SK-N-SH (cell line): ENCODE results near the gene SIGLEC8. TPM values are rescaled to one million over a fixed set of nuclear protein-coding genes. Genes with fewer than 3 reads are reported as not detected.

Experiments used
- CTCF ChIA-PET: fragments of 300-600, 350-600 bp; formaldehyde crosslinking; extraction: SDS; loops from one replicate; lab custom pipeline; 2021; lab: Yijun Ruan, JAX
- POLR2A ChIA-PET: fragments of 350-600 bp; sonication (Branson Sonifier 250); formaldehyde crosslinking; extraction: SDS; loops from one replicate; lab custom pipeline; 2020; ENCODE audit warnings: antibody characterized with exemption, inconsistent platforms; lab: Yijun Ruan, JAX
- DNase-seq: peaks from one replicate; pipeline ENCODE4 v3.0.0; 2012
- H2AFZ ChIP-seq: fragments of 200-600 bp; sonication (generic); 2 replicates; pipeline ENCODE4 v1.8.1; 2016; ENCODE audit warnings: antibody characterized with exemption, mild to moderate bottlenecking, low read depth
- H3F3A ChIP-seq: fragments of 200-600 bp; sonication (generic); replicated peaks from 2 replicates; pipeline ENCODE3; 2016; ENCODE audit warnings: antibody characterized with exemption, mild to moderate bottlenecking; ENCODE audit not compliant: insufficient read depth
- H3K27ac ChIP-seq, 2 experiments: fragments of 200-500 bp in 1 of 2; fragments of 200-600 bp in 1 of 2; sonication (Bioruptor generic) in 1 of 2; sonication (generic), shearing (Covaris generic) in 1 of 2; 2 replicates each; pipeline versions ENCODE4 v1.5.1 to v1.6.1; 2014 to 2016; ENCODE audit warnings: low read depth in 2 of 2, inconsistent platforms in 1 of 2, low read length in 1 of 2, mild to moderate bottlenecking in 1 of 2, mixed read lengths in 1 of 2
- H3K27me3 ChIP-seq: fragments of 200-600 bp; sonication (generic), shearing (Covaris generic); 2 replicates; pipeline ENCODE4 v1.6.1; 2016; ENCODE audit warnings: mixed run types; ENCODE audit not compliant: insufficient read depth
- H3K36me3 ChIP-seq, 2 experiments: fragments of 200-500 bp in 1 of 2; fragments of 200-600 bp in 1 of 2; sonication (Bioruptor generic) in 1 of 2; sonication (generic) in 1 of 2; replicated peaks in 1 of 2; 2 replicates each; pipeline versions ENCODE3 to v1.5.1; 2014 to 2016; ENCODE audit warnings: low read length in 1 of 2, mild to moderate bottlenecking in 1 of 2; ENCODE audit not compliant: insufficient read depth in 2 of 2, control insufficient read depth in 1 of 2
- H3K4me1 ChIP-seq, 2 experiments: fragments of 200-500 bp in 1 of 2; fragments of 200-600 bp in 1 of 2; sonication (Bioruptor generic) in 1 of 2; sonication (generic), shearing (Covaris generic) in 1 of 2; 2 replicates each; pipeline versions ENCODE4 v1.5.1 to v1.6.1; 2014 to 2016; ENCODE audit warnings: low read depth in 1 of 2, low read length in 1 of 2, mixed run types in 1 of 2; ENCODE audit not compliant: insufficient read depth in 2 of 2, control insufficient read depth in 1 of 2
- H3K4me2 ChIP-seq: fragments of 200-600 bp; sonication (generic), shearing (Covaris generic); 2 replicates; pipeline ENCODE4 v1.6.1; 2017; ENCODE audit warnings: mixed run types
- H3K4me3 ChIP-seq, 2 experiments: fragments of 200-500 bp in 1 of 2; fragments of 200-600 bp in 1 of 2; sonication (Bioruptor generic) in 1 of 2; sonication (generic), shearing (Covaris generic) in 1 of 2; 2 replicates each; pipeline versions ENCODE4 v1.5.1 to v1.8.1; 2014 to 2016; ENCODE audit warnings: low read depth in 2 of 2, inconsistent platforms in 1 of 2, low read length in 1 of 2, mild to moderate bottlenecking in 1 of 2, mixed read lengths in 1 of 2, moderate library complexity in 1 of 2
- H3K79me2 ChIP-seq: fragments of 200-600 bp; sonication (generic); 2 replicates; pipeline ENCODE4 v1.8.1; 2017; ENCODE audit warnings: mild to moderate bottlenecking; ENCODE audit not compliant: insufficient read depth
- H3K9ac ChIP-seq: fragments of 200-600 bp; sonication (generic); 2 replicates; pipeline ENCODE4 v1.6.1; 2017; ENCODE audit warnings: mixed run types
- H3K9me2 ChIP-seq: fragments of 200-600 bp; sonication (generic); 2 replicates; pipeline ENCODE4 v1.6.1; 2017; ENCODE audit warnings: mixed run types
- H3K9me3 ChIP-seq: fragments of 200-600 bp; sonication (generic); 2 replicates; pipeline ENCODE4 v1.6.1; 2017; ENCODE audit warnings: mixed run types, mild to moderate bottlenecking, moderate library complexity
- H4K20me1 ChIP-seq: fragments of 200-600 bp; sonication (generic); 2 replicates; pipeline ENCODE4 v1.6.1; 2017; ENCODE audit warnings: mild to moderate bottlenecking, mixed run types; ENCODE audit not compliant: insufficient read depth
- ELF1 ChIP-seq: IDR thresholded peaks from 2 replicates; pipeline ENCODE4 v1.4.0; 2012
- EP300 ChIP-seq, 2 experiments: IDR thresholded peaks; 2 replicates each; pipeline versions ENCODE4 v1.4.0 to v1.6.1; 2012; ENCODE audit warnings: borderline replicate concordance in 1 of 2, low read depth in 1 of 2, low read length in 1 of 2
- EZH2phosphoT487 ChIP-seq: fragments of 200-600 bp; sonication (generic); IDR thresholded peaks from 2 replicates; pipeline ENCODE4 v1.6.1; 2017; ENCODE audit warnings: low read depth, mixed run types, mild to moderate bottlenecking, antibody characterized with exemption, moderate library complexity, borderline replicate concordance
- FOSL2 ChIP-seq: IDR thresholded peaks from 2 replicates; pipeline ENCODE4 v1.4.0; 2012; ENCODE audit warnings: low read depth, mild to moderate bottlenecking, moderate library complexity, borderline replicate concordance
- FOXJ3 ChIP-seq: sonication (generic); formaldehyde crosslinking; IDR thresholded peaks from 2 replicates; pipeline ENCODE4 v1.5.1; 2020; ENCODE audit warnings: mild to moderate bottlenecking, missing genetic modification reagents
- FOXM1 ChIP-seq: IDR thresholded peaks from 2 replicates; pipeline ENCODE4 v1.4.0; 2012; ENCODE audit warnings: low read depth, mild to moderate bottlenecking
- GATA2 ChIP-seq: sonication (generic); formaldehyde crosslinking; IDR thresholded peaks from 2 replicates; pipeline ENCODE4 v1.5.0; 2020; ENCODE audit warnings: mild to moderate bottlenecking, missing genetic modification reagents
- MEF2A ChIP-seq: IDR thresholded peaks from 2 replicates; pipeline ENCODE4 v1.4.0; 2012; ENCODE audit warnings: low read depth, borderline replicate concordance
- MXI1 ChIP-seq: IDR thresholded peaks from 2 replicates; pipeline ENCODE4 v1.6.1; 2012; ENCODE audit warnings: mild to moderate bottlenecking, low read depth, low read length, improper control_type of control experiment
- NFIC ChIP-seq: IDR thresholded peaks from 2 replicates; pipeline ENCODE4 v1.4.0; 2012; ENCODE audit warnings: borderline replicate concordance
- POLR2AphosphoS5 ChIP-seq: IDR thresholded peaks from 2 replicates; pipeline ENCODE4 v1.6.1; 2012; ENCODE audit warnings: low read depth, low read length
- RAD21 ChIP-seq: IDR thresholded peaks from 2 replicates; pipeline ENCODE4 v1.6.1; 2012; ENCODE audit warnings: mild to moderate bottlenecking, low read length
- RCOR1 ChIP-seq: fragments of 150-350 bp; IDR thresholded peaks from 2 replicates; pipeline ENCODE4 v1.6.1; 2017; ENCODE audit warnings: antibody characterized with exemption, low read length
- RXRA ChIP-seq: IDR thresholded peaks from 2 replicates; pipeline ENCODE4 v1.4.0; 2012; ENCODE audit warnings: low read depth, mild to moderate bottlenecking, borderline replicate concordance
- SIN3A ChIP-seq: IDR thresholded peaks from 2 replicates; pipeline ENCODE4 v1.6.1; 2012; ENCODE audit warnings: low read depth, mild to moderate bottlenecking, low read length, moderate library complexity, borderline replicate concordance
- TCF12 ChIP-seq: IDR thresholded peaks from 2 replicates; pipeline ENCODE4 v1.4.0; 2012
- WGBS: methylation state at CpG from one replicate; pipeline ENCODE4 v1.1.6; 2017; ENCODE audit warnings: low lambda C conversion rate; 5-methylcytosine and 5-hydroxymethylcytosine counted together
- polyA plus RNA-seq, 3 experiments: library from polyadenylated mRNA; depleted of rRNA; stranded (reverse); fragments of >200 nt; gene quantifications; 2 replicates each; pipeline ENCODE4 v1.2.3, GENCODE V29; 2012
- TF ChIP-seq, protein P1 (sequence below): IDR thresholded peaks from 2 replicates; pipeline ENCODE4; 2012
- TF ChIP-seq, protein P2 (sequence below): fragments of 150-350 bp; IDR thresholded peaks from 2 replicates; pipeline ENCODE4 v1.6.1; 2016; ENCODE audit warnings: mild to moderate bottlenecking, low read depth, low read length
- TF ChIP-seq, protein P3 (sequence below): IDR thresholded peaks from 2 replicates; pipeline ENCODE4 v1.4.0; 2012; ENCODE audit warnings: low read depth, borderline replicate concordance
- TF ChIP-seq, protein P4 (sequence below): fragments of 150-350 bp; IDR thresholded peaks from 2 replicates; pipeline ENCODE4 v1.6.1; 2017; ENCODE audit warnings: antibody characterized with exemption, low read length, low read depth, borderline replicate concordance

SIGLEC8 gene
- polyA plus RNA-seq, 1 of the 3 experiments (the other 2 are of a cell fraction), result not detected

DNA sequence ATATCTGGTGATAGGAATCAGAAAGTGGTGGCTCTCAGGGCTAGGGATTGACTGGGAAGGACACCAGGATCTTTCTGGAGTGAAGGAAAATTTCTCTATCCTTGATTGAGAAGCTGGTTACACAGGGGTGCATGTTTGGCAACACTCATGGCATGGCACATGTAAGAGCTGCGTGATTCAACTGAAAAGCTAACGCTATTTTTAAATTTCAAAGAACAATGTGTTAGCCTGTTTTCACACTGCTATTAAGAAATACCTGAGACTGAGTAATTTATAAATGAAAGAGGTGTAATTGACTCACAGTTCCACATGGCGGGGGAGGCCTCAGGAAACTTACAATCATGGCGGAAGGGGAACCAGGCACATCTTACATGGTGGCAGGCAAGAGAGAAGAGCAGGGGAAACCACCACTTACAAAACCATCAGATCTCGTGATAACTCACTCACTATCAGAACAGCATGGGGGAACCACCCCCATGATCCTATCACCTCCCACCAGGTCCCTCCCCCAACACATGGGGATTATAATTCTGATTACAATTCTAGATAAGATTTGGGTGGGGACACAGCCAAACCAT is 7.4 kb downstream of the SIGLEC8 start:
- no peaks in the 10 kb centered on the region for H3K9me3 ChIP-seq
- POLR2A ChIA-PET, result no interaction called here
- WGBS, result 1% methylated on average over 5 of the region's 5 CpGs

More for the DNA sequence above, 7.4 kb downstream of the SIGLEC8 start:
- CTCF ChIA-PET, result no interaction called here
- Histone ChIP-seq H3K9ac (no peak overlapping the region), H3F3A (no peaks in the 10 kb centered on the region), H3K79me2 (no peaks in the 10 kb centered on the region), H3K27ac (no peak overlapping the region), H3K36me3 (no peaks in the 10 kb centered on the region), H3K4me3 (no peak overlapping the region), H4K20me1 (no peaks in the 10 kb centered on the region), H3K4me2 (no peak overlapping the region), H2AFZ (no peak overlapping the region), H3K4me1 (no peaks in the 10 kb centered on the region), H3K27me3 (peaks cover 70% of the 10 kb centered on the region; the same call in 1 of the 2 replicates), H3K9me2 (no peaks in the 10 kb centered on the region)
- no peak for DNase-seq
- TF ChIP-seq FOXM1, result no peak
- TF ChIP-seq, protein P1, sequence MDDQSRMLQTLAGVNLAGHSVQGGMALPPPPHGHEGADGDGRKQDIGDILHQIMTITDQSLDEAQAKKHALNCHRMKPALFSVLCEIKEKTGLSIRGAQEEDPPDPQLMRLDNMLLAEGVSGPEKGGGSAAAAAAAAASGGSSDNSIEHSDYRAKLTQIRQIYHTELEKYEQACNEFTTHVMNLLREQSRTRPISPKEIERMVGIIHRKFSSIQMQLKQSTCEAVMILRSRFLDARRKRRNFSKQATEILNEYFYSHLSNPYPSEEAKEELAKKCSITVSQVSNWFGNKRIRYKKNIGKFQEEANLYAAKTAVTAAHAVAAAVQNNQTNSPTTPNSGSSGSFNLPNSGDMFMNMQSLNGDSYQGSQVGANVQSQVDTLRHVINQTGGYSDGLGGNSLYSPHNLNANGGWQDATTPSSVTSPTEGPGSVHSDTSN, result no peak
- no peak for TF ChIP-seq MEF2A
- TF ChIP-seq, protein P2, sequence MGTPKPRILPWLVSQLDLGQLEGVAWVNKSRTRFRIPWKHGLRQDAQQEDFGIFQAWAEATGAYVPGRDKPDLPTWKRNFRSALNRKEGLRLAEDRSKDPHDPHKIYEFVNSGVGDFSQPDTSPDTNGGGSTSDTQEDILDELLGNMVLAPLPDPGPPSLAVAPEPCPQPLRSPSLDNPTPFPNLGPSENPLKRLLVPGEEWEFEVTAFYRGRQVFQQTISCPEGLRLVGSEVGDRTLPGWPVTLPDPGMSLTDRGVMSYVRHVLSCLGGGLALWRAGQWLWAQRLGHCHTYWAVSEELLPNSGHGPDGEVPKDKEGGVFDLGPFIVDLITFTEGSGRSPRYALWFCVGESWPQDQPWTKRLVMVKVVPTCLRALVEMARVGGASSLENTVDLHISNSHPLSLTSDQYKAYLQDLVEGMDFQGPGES, result no peak
- no peak for TF ChIP-seq POLR2AphosphoS5
- no peak for TF ChIP-seq FOSL2
- no peak for TF ChIP-seq ELF1
- TF ChIP-seq EZH2phosphoT487, result no peak
- no peak for TF ChIP-seq NFIC
- TF ChIP-seq MXI1, result no peak
- TF ChIP-seq FOXJ3, result no peak
- TF ChIP-seq TCF12, result no peak
- TF ChIP-seq, protein P3, sequence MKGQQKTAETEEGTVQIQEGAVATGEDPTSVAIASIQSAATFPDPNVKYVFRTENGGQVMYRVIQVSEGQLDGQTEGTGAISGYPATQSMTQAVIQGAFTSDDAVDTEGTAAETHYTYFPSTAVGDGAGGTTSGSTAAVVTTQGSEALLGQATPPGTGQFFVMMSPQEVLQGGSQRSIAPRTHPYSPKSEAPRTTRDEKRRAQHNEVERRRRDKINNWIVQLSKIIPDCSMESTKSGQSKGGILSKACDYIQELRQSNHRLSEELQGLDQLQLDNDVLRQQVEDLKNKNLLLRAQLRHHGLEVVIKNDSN, result no peak
- TF ChIP-seq SIN3A, result no peak
- no peak for TF ChIP-seq RCOR1
- TF ChIP-seq, protein P4, sequence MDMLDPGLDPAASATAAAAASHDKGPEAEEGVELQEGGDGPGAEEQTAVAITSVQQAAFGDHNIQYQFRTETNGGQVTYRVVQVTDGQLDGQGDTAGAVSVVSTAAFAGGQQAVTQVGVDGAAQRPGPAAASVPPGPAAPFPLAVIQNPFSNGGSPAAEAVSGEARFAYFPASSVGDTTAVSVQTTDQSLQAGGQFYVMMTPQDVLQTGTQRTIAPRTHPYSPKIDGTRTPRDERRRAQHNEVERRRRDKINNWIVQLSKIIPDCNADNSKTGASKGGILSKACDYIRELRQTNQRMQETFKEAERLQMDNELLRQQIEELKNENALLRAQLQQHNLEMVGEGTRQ, result no peak
- no peak for TF ChIP-seq GATA2
- no peak for TF ChIP-seq RXRA
- TF ChIP-seq EP300 (IDR thresholded peaks at IDR 0.05; ENCODE audit: borderline replicate concordance in 1 of 2, low read depth in 1 of 2, low read length in 1 of 2), result no peak
- TF ChIP-seq RAD21, result no peak
